HFFc6 (cell line): ENCODE measurements around the gene PLSCR4. TPM values are rescaled to one million over a fixed set of nuclear protein-coding genes. Genes with fewer than 3 reads are reported as not detected.
A peak's percentile ranks its signal among the peaks of the same experiment; 100 is the strongest.

Experiments used
- DNase-seq: peaks from one replicate; pipeline ENCODE4 v3.0.0-alpha.2; 2018
- H3K27ac Mint-ChIP-seq: 2 replicates; pipeline ENCODE4 v1.8.0; 2020; ENCODE audit warnings: mild to moderate bottlenecking, mixed read lengths
- H3K27me3 Mint-ChIP-seq: 2 replicates; pipeline ENCODE4 v1.8.0; 2021; ENCODE audit warnings: mild to moderate bottlenecking, moderate library complexity, mixed read lengths; ENCODE audit not compliant: insufficient read depth
- H3K36me3 Mint-ChIP-seq: 2 replicates; pipeline ENCODE4 v1.8.0; 2021; ENCODE audit warnings: low read depth, mixed read lengths
- H3K4me1 Mint-ChIP-seq: 2 replicates; pipeline ENCODE4 v1.8.0; 2020; ENCODE audit warnings: low read depth, mixed read lengths
- H3K4me3 Mint-ChIP-seq: 2 replicates; pipeline ENCODE4 v1.8.0; 2020; ENCODE audit warnings: mild to moderate bottlenecking, moderate library complexity, mixed read lengths
- H3K9me3 Mint-ChIP-seq: 2 replicates; pipeline ENCODE4 v1.8.0; 2020; ENCODE audit warnings: mild to moderate bottlenecking, mixed read lengths
- CTCF ChIP-seq: fragments of 200-600 bp; sonication (generic); IDR thresholded peaks from 2 replicates; pipeline ENCODE4 v1.5.0; 2021; ENCODE audit warnings: antibody characterized with exemption, mild to moderate bottlenecking
- total RNA-seq, 6 experiments: library from RNA; stranded (reverse); fragmentation: NEBNext Ultra II Directional; extraction: Animal tissue kit (Norgen Biotek cat#: 25700); gene quantifications; 2 replicates in 1 of 6; 3 replicates in 5 of 6; pipeline ENCODE4 v1.2.3, GENCODE V29; 2021

PLSCR4 gene
- total RNA-seq, 6 experiments from 2014 or later: 6.7 to 11.9 (median 9.8) TPM

DNA sequence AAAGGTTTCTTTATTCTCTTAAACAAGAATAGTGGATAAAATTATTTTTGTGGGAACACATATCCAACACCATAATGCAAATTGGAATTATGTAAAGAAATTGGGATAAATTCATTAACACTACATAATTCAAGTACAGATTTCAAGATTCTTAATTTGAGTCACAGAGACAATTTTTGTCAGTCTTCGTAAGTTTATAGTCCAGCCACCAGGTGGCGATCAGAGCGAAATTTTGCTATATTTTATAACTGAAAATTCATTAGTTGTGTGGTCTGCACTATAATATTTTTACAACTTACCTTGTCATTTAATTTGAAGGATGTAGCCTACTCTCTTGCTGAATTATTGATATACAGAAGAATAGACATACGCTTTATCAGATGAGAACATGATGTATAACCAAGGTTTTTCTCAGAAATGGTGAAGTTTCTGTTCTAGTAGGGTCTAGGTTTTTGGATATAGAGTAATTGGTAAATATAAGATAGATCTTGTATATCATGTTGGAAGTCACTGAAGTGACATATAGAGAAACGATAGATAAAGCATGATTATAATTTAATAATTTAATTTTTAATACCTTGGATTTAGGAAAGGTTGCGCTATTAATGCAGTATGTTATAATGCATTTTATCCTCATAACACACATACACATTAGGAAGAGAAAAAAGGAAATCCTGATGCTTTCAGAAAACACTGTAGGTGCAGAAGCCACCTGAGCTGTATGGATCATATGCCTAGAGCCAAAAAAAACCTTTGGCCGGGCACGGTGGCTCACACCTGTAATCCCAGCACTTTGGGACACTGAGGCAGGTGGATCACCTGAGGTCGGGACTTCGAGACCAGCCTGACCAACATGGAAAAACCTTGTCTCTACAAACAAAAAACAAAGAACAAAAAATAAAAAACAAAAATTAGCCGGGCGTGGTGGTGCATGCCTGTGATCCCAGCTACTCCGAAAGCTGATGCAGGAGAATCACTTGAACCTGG lies 31.7 kb downstream of the PLSCR4 start:
- peaks cover 39% of the 10 kb centered on the region for H3K4me1 Mint-ChIP-seq
- TF ChIP-seq CTCF: peak; percentile 96
- H3K27me3 Mint-ChIP-seq: no peaks in the 10 kb centered on the region
- DNase-seq: no peak
- H3K27ac Mint-ChIP-seq: no peak overlapping the region
- no peak overlapping the region for H3K4me3 Mint-ChIP-seq
- 0 out of 2 replicates have a peak, but pooled peaks cover 5% of the 10 kb centered on the region for H3K36me3 Mint-ChIP-seq
- H3K9me3 Mint-ChIP-seq: no peaks in the 10 kb centered on the region

GRCh38 chr3:146217324-146217723 lies 33.6 kb downstream of the PLSCR4 start:
- Mint-ChIP-seq H3K4me3 (no peak overlapping the region; the same call in 1 of the 2 replicates), H3K36me3 (0 out of 2 replicates have a peak, but pooled peaks cover 5% of the 10 kb centered on the region), H3K27ac (peak overlapping the region; percentile 17; the same call in 1 of the 2 replicates), H3K27me3 (no peaks in the 10 kb centered on the region), H3K4me1 (peaks cover 27% of the 10 kb centered on the region), H3K9me3 (no peaks in the 10 kb centered on the region)
- no peak for TF ChIP-seq CTCF
- no peak for DNase-seq

DNA sequence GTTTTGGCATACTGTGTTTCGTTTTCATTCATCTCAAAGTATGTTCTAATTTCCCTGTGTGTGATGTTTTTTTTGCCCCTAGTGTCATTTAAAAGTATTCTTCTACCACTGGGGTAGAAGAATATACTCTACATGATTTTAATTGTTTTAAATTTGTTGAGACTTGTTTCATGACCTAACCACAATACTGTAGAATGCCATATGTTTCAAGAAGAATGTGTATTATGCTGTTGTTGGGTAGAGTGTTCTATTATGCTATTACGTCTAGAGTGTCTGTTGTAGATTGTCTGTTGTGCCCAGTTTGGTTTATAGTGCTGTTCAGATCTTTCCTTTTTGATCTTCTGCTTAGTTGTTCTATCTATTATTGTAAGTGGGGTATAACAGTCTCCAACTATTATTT lies 36.4 kb downstream of the PLSCR4 start:
- TF ChIP-seq CTCF: no peak
- no peak overlapping the region for H3K4me3 Mint-ChIP-seq
- H3K27me3 Mint-ChIP-seq: no peaks in the 10 kb centered on the region
- no peaks in the 10 kb centered on the region for H3K9me3 Mint-ChIP-seq
- peaks cover 5% of the 10 kb centered on the region; the same call in 1 of the 2 replicates for H3K36me3 Mint-ChIP-seq
- peaks cover 14% of the 10 kb centered on the region for H3K4me1 Mint-ChIP-seq
- no peak overlapping the region for H3K27ac Mint-ChIP-seq
- DNase-seq: no peak

GRCh38 chr3:146209371-146209770 lies 41.5 kb downstream of the PLSCR4 start:
- no peak for TF ChIP-seq CTCF

GRCh38 chr3:146203776-146204175 lies 47.1 kb downstream of the PLSCR4 start:
- no peak overlapping the region for H3K27ac Mint-ChIP-seq
- peaks cover 16% of the 10 kb centered on the region for H3K4me1 Mint-ChIP-seq
- no peak for TF ChIP-seq CTCF
- H3K27me3 Mint-ChIP-seq: no peaks in the 10 kb centered on the region; the same call in 1 of the 2 replicates
- no peak overlapping the region for H3K4me3 Mint-ChIP-seq
- no peak for DNase-seq
- H3K36me3 Mint-ChIP-seq: 0 out of 2 replicates have a peak, but pooled peaks cover 5% of the 10 kb centered on the region
- H3K9me3 Mint-ChIP-seq: no peaks in the 10 kb centered on the region

More at GRCh38 chr3:146209371-146209770, 41.5 kb downstream of the PLSCR4 start:
- Mint-ChIP-seq H3K27ac (no peak overlapping the region), H3K4me3 (no peak overlapping the region), H3K27me3 (no peaks in the 10 kb centered on the region), H3K36me3 (peaks cover 6% of the 10 kb centered on the region; the same call in 1 of the 2 replicates), H3K4me1 (no peaks in the 10 kb centered on the region), H3K9me3 (no peaks in the 10 kb centered on the region)
- DNase-seq: no peak
